PFSK-1 (cell line): ENCODE measurements around the gene CLCN7.

Experiments
- FOXP2 ChIP-seq: optimal IDR thresholded peaks from 2 replicates; pipeline ENCODE3; 2011; ENCODE audit warnings: borderline replicate concordance, control low read depth, inconsistent platforms; ENCODE audit not compliant: insufficient read depth; ENCODE audit errors: extremely low read length, extremely low read depth
- POLR2AphosphoS5 ChIP-seq: IDR thresholded peaks from 2 replicates; pipeline ENCODE4 v1.6.1; 2012; ENCODE audit warnings: low read depth, mild to moderate bottlenecking, control low read depth, low read length, moderate library complexity
- REST ChIP-seq, 2 experiments: IDR thresholded peaks; 2 replicates each; pipeline versions ENCODE4 v1.6.1 to v1.8.0; 2011 to 2012; ENCODE audit warnings: low read depth in 2 of 2, low read length in 2 of 2, control low read depth in 1 of 2, inconsistent platforms in 1 of 2, mild to moderate bottlenecking in 1 of 2, moderate library complexity in 1 of 2; ENCODE audit not compliant: insufficient read depth in 1 of 2
- SIN3A ChIP-seq: IDR thresholded peaks from 2 replicates; pipeline ENCODE4 v1.6.1; 2012; ENCODE audit warnings: mild to moderate bottlenecking, low read length, moderate library complexity, borderline replicate concordance; ENCODE audit not compliant: insufficient read depth
- TAF1 ChIP-seq: IDR thresholded peaks from 2 replicates; pipeline ENCODE4 v1.6.1; 2012; ENCODE audit warnings: low read length, control low read depth, borderline replicate concordance; ENCODE audit not compliant: insufficient read depth

GRCh38 chr16:1443980-1444729, 30.7 kb downstream of the CLCN7 start, which contains the start of gene CCDC154:
- TF ChIP-seq TAF1, result no peak
- no peak for TF ChIP-seq FOXP2
- no peak for TF ChIP-seq SIN3A
- no peak for TF ChIP-seq POLR2AphosphoS5
- TF ChIP-seq REST (IDR thresholded peaks at IDR 0.05; ENCODE audit: insufficient read depth in 1 of 2, low read depth in 2 of 2, low read length in 2 of 2), result no peak
